GM21390 (cell line): ENCODE results near the gene LMOD1.
"Not testable (repeated sequence)": the region's sequence is repeated elsewhere in the genome, so short reads cannot be mapped to it uniquely, and the experiment has no call there.

ENCODE experiments used
- ATAC-seq: cut with Tn5 transposase; IDR thresholded peaks from one replicate; pipeline ENCODE4 v1.9.1; 2021; ENCODE audit not compliant: unreplicated experiment

LMOD1 gene

DNA sequence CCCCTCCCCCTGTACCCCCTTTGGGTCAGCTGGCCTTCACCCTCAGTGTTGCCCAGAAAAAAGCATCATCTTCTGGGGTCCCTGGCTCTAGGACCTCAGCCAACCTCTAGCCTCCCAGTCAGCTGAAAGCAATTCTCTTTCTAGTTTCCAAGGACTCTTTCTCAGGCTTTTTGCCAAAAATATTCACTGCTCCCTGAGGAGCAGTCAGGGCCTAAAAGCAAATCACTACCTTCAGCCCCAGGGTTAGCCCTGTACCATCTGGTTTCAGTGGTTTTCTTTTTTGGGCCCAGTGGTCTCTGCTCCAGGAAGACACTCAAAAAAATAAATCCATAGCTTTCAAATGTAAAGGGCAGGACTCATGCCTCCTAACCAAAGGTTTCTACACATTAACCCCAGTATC, 3.1 kb upstream of the LMOD1 start:
- no peak for ATAC-seq

DNA sequence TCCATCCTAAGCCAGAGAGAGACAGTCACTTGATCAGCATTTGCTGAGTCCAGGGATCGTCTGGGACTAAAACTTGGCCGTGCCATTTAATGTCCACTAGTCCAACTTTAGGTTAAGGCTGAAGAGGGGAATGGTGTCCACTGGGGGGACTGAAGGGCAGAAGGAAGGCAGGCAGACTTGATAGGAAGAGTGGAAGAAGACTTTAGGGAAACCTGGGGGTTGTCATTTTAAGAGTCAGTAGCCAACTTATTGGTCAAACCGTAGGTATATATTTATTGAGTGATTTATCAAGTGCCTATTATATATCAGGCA, 1.3 kb upstream of the LMOD1 start:
- ATAC-seq: no peak

DNA sequence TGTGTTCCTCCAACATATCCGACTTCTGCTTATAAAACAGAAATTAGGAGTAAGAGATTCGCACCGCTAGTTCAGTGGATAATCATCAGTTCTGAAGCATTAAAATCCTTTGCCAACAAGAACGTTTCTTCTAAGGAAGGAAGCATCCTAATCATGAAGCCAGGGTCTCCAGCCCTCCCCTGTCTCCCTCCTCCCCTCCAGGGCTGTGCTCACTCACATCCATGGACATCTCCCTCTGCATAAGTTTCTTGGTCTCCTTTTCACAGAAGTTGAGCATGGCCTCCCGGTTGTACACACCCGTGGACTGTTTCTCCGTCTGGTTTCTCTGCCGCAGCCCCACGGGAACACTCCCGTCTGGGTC, 505 bp downstream of the LMOD1 start:
- no peak for ATAC-seq

DNA sequence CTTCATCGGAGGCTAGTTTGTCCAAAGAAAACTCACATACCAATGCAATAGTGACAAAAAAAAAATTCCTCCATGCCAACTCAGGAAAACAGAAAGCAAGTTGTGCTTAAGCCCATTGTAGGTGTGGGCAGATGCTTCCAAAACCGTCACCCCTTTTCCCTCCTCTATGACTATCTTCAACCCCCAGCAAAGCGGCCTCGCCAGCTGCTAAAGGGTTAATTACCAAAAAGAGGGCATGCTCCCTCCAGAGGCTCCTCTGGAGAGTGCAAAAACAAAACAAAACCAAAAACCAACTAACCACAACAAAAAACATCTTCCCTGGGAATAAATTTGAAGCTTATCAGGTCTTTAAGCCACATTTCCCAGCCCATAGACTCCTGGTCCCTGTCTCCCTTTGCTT, 1.2 kb downstream of the LMOD1 start:
- no peak for ATAC-seq

DNA sequence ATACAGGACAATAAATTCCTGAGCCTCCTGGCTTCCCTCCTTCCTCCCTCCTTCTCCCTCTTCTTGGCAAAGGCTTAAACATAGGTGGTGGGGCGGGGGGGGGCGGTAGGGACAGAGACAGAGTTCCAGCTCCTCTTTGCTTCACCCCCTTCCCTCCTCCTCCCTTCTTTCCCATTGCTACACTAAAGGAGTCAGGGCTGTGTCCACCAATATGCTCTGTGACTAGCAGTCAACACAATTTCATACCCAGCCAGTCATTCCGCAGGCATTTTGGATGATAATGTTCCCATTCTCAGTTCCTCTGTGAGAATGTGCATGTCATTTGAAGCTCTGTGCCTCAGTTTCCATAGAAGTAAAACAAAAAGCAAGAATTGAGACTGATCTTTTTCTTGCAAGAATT, 1.7 kb downstream of the LMOD1 start:
- no peak for ATAC-seq

DNA sequence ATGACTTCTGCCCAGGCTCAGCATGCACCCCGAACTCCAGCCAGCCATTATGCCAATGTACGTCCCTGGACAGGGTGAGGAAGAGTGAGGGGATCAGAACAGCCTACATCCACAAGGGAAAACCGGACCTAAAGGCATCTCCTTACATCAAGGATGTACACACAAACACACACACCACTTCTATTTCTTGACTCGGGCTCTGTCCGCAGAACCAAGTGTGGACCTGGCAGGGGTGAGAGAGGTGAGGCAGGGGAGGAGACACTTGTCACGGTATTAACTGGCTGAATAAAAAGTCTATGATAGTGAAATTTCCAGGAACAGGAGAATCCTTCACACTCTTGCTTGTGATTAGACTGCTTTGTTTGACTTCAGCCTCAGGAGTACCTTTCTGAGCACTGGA, 2.3 kb downstream of the LMOD1 start:
- no peak for ATAC-seq

DNA sequence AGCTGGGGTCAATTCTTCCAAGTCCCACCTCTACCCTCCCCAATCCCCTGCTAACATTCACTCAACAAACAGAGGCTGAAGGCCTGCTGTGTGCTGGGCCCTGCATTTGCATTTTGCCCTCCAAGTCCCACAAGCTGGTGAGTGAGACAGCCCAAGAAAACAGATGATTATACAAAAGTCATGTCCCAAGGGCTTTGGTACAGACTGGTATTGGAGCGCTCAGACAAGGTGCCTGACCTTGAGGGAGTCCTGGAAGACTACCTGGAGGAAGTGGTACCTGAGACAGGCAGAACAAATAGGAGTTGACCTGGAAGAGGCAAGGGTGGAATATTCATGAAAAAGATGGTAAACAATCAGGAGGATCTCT, 4.2 kb downstream of the LMOD1 start:
- ATAC-seq: no peak

DNA sequence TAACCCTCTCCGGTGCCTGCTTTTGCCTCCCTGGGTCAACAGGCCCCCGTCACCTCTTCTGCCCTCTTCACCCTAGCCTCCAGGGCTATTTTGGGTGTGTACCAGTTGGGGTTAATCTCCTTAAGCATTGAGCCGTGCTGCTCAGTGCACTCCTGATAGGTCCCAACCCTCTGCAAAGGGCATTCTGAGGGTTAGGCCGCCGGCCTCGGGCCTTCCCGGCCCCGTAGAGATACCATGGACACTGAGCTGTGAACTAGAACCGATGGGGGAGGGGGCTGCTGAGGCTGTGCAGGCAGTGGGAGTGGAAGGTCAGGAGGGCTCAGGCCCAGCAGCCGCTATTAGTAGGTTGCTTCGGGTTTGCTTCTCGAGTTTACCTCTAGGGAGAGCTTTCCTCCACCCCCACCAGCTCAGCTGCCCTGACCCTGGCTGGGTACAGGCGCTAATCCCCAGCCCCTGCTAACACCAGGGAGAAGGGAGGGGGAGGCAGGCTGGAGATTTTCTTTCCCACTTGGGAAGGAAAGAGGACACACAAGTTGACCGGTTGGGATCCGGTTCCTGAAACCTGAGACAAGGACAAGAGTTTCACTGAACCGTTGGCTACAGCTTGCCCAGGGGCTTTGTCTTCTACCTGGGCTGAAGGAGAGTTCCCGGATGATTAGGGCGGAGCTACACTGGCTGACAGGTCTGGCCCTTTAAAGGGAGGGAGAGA, 4.8 kb downstream of the LMOD1 start:
- no peak for ATAC-seq

DNA sequence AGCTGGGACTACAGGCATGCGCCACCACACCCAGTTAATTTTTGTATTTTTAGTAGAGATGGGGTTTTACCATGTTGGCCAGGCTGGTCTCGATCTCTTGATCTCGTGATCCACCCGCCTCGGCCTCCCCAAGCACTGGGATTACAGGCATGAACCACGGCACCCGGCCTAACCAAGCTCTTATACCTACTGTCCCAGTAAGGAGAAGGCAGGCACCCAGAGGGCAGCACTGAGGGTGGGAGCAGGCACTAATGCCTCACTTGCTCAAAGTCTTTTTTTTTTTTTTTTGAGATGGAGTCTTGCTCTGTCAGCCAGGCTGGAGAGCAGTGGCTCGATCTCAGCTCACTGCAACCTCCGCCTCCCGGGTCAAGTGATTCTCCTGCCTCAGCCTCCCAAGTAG, 6.0 kb downstream of the LMOD1 start:
- not testable (repeated sequence) for ATAC-seq

DNA sequence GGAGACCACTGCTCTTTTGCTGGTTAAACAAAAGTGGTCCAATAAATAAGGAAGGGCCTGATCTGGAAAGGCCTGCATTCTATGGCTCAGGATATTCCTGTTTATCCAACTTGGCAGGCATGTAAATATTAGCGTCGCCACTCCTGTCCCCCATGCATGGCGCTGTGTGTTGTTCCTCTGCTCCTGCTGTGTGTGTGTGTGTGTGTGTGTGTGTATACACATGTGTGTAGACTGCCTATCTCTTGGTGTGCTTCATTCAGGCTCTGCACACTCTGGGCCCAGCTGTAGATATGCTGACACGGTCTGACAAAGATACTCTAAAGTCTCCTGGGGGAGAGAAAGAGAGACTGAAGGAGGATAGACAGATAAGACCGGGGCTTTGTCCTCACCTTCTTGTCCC, 6.8 kb downstream of the LMOD1 start:
- no peak for ATAC-seq

DNA sequence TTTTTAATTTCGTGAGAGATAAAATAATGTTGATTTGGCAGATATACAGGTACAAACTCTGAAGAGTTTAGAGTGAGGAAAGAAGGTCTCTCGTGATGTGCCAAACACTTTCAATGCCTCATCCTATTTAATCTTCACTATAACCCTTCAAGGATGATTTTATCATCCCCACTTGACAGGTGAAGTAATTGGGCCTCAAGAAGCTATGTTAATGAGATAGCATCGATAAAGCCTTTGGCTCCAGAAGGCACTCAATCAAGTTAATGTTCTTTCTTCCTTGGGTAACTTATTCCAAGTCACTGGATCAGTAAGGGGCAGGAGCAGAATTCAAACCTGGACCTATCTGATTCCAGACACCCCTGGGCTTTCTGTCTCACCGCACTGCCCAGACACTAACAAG, 7.2 kb downstream of the LMOD1 start:
- ATAC-seq: no peak

DNA sequence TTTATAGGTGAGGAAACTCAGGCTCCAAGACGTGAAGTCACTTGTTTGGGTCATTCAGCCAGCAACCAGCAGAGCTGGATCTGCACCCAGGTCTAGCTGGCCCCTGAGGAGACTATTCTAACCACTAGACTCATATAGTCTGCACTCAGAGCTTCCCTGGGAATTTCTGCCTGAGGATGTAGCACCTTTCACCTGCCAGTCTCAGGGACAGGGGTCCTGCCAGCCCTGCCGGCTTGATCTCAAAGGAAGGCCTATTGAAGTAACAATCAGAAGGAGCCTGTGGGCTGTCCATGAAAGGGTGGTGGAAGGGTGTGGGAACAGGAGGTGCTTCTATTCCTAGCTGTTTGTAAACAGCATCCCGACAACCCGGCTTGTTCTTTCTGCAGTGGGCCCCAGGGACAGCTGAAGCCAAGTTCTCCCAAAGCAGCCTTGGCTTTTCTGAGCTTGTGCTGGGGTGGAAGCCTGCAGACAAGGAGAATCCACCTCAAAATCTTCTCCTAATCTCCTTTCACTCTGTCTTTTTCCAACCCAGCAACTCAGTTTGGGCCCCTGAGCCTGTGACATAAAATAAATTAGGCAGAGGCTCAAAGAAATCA, 7.8 kb downstream of the LMOD1 start:
- no peak for ATAC-seq

DNA sequence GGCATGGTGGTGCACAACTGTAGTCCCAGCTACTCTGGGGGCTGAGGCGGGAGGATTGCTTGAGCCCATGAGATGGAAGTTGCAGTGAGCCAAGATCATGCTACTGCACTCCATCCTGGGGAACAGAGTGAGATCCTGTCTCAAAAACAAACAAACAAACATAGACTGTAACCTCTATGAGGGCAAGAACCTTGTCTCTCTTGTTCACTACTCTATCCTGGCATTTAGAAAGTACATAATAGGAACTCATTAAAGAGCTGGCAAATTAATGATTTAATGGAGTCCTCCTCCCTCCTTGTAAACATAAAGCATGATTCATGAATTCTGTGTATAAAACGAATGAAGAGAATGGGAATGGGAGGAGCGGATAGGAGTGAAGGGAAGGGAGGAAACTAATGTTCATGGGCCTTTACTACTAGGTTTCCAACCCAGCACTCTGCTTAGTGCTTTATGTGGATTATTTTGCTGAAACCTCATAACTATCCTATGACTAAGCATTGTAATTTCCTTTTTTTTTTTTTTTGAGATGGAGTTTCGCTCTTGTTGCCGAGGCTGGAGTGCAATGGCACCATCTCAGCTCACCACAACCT, 8.6 kb downstream of the LMOD1 start:
- no peak for ATAC-seq

DNA sequence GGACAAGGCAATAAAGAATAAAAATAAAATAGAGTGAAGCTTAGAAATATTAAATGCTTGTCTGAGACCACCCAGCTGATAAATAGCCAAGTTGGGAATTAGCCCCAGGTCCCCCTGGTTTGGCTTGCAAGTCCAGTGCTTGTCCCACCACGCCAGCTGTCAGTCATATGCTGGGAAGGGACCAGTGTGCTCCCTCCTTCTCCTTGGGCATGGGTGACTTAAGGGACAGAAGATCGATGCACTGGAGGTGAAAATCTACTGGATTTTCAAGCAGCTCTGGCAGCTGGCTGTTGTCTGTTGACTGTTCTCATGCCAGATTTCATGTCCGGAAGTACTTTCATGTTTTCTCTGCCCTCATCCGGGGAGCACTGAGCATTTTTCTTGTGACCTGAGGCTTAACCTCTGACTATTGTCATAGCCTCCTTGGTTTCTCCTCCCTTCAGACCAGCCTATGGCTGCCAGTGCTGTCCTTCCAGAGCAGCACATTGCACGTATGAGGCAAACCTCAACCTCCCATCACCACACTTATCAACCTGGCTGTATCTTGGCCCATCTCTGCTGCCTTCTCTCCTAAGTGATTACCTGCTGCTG, 12.4 kb downstream of the LMOD1 start:
- ATAC-seq: no peak

DNA sequence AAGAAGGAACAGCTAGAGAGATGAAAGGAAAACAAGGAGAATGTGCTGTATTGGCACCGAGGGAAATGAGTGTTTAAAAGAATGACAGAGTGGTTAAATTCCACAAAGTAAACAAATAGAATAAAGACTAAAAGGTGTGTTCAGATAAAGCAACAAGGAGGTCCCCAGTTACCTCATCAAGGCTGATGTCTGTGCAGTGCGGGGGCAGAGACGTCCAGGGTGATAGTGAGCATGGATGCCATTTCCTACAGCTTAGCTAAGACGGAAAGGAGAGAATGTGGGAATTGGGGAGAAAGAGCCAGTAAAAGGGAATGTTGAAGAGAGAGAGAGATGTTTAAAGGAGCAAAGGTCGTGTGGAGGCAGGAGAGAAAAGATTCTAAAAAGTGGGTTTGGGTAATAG, 15.5 kb downstream of the LMOD1 start:
- ATAC-seq: no peak

DNA sequence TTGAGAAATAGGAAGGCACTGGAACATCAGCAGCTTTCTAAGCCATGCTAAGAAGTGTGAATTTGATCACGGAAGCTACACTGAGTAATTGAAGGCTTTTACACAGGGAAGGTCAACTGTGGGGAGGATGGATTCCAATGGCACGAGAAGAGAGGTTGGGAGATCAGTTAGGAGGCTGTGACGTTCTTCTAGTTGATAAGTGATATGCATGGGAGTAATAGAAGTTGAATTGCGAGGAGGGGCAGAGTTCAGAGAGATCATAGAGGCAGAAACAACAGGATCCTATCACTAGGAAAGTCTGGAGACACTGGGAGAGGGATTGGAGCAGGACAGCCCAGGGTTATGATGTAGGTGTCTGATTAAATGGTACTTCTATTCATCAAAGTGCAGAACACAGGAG, 16.2 kb downstream of the LMOD1 start:
- no peak for ATAC-seq

DNA sequence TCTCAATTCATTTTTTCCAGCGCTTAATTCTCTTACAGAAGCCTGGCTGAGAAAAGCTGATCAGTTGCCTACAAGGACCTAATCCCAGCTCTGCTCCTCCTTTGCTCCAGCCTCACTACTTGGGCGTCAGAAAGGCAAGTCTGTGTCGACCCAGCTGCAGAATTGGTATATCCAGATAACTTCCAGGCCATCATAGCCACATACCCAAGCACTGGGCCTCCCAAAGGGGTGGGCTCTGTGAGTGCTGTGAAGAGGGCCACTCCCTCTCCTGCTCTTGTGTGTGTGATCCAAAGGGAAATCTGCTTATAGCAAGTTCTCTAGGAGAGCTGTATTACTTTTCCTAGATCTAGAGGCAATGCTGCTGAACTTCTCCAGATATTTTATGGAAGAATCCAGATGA, 18.1 kb downstream of the LMOD1 start:
- no peak for ATAC-seq

DNA sequence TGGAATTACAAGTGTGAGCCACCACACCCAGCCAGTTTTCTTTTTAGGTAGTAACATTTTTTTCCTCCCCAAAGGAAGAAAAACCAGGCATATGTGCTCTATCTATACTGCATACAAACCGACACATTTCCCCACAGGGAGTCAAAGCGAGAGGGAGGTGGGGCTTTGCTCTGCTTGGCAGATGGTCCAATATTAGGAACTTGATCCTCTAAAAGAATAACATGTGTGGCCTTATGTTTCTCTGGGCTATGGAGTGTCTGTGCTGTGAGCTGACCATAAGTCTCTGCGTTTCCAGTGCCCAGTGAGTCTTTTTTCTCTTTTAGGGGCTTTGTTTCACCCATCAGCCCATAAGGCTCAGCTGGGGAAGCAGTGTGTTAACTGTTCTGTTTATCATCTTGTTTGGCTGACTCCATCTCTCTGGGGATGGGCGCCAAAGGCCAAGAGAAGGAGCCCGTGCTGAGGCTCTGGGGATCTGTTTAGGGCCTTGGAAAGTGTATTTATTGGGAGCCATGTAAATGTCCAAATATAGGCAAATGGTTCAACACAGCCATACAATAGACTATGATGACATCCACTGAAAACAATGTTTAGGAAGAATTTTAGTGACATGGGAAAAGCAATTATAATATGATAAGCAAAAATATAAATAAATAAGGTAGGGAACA, 20.2 kb downstream of the LMOD1 start:
- no peak for ATAC-seq

DNA sequence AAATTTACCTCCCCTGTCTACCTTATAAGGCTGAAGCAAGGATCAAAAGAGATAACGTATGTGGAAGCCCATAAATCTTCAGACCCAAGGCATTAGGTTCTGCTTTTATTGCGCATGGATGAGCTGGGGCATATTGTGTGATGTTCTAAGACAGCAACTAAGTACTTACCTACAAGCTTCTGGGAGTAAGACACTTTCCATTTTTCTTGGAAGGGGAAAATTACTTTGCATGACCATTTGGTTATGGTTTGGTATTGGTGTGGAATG, 21.1 kb downstream of the LMOD1 start:
- no peak for ATAC-seq

DNA sequence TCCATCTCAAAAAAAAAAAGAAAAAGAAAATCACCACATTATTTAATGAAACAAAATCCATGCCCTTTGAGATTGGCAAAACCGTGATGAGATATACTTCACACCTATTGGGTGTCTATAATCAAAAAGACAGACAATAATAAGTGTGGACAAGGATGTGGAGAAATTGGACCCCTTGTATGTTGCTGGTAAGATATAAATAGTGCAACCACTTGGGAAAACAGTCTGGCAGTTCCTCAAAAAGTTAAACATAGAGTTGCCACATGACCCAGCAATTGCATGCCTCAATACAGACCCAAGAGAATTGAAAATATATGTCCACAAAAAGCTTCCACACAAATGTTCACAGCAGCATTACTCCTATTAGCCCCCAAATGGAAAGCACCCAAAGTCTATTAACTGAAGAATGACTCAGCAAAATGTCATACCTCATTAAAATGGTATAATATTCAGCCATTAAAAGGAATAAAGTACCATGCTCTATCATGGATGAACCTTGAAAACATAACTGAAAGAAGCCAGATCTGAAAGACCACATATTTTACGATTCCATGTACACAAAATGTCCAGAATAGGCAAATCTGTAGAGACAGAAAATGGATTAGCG, 24.3 kb downstream of the LMOD1 start:
- no peak for ATAC-seq

DNA sequence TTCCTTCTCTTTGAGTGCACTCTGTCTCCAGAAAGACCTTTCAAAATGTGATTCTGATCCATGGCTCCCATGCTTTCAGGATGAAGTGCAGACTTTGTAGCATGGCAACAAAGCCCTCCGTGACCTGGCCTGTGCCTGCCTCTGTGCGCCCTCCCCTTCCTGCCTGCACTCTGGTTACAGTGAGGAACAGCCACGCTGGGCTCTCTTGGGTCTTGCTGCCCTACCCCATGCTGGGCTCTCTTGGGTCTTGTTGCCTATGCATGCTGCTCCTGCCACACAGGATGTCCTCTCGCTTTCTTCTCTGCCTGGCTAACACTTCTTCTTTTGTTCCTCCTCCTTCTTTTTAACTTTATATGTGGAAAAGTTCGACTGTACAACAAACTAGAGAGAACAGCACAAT, 28.0 kb downstream of the LMOD1 start:
- ATAC-seq: no peak
